WTC11 (cell line): ENCODE results near the gene RBPMS2. TPM values are rescaled to one million over a fixed set of nuclear protein-coding genes. Genes with fewer than 3 reads are reported as not detected.
A peak's percentile ranks its signal among the peaks of the same experiment; 100 is the strongest.

Source experiments
- ATAC-seq: fragments of 200-7000 bp; cut with Tn5 transposase; 2 replicates; pipeline ENCODE4 v1.10.0; 2021; ENCODE audit warnings: mild to moderate bottlenecking, moderate library complexity
- CTCF ChIA-PET: fragments of 300-600 bp; sonication (Branson Sonifier 250); formaldehyde crosslinking; loops from one replicate; lab custom pipeline; 2021; ENCODE audit warnings: antibody characterized with exemption; lab: Charles Lee
- POLR2A ChIA-PET: fragments of 350-600 bp; sonication (Branson Sonifier 250); formaldehyde crosslinking; loops from one replicate; lab custom pipeline; 2021; ENCODE audit warnings: antibody characterized with exemption; lab: Charles Lee
- DNase-seq: peaks from one replicate; pipeline ENCODE4 v3.0.0; 2021; ENCODE audit warnings: low spot score
- H3K27ac Mint-ChIP-seq: 2 replicates; pipeline ENCODE4 v1.8.0; 2021; ENCODE audit warnings: mixed read lengths
- H3K27me3 Mint-ChIP-seq: 2 replicates; pipeline ENCODE4 v1.8.0; 2021; ENCODE audit warnings: low read depth, mild to moderate bottlenecking, moderate library complexity, mixed read lengths
- H3K36me3 Mint-ChIP-seq: 2 replicates; pipeline ENCODE4 v1.8.0; 2021; ENCODE audit warnings: mixed read lengths
- H3K4me1 Mint-ChIP-seq: 2 replicates; pipeline ENCODE4 v1.8.0; 2022; ENCODE audit warnings: mixed read lengths
- H3K4me3 Mint-ChIP-seq: 2 replicates; pipeline ENCODE4 v1.8.0; 2021; ENCODE audit warnings: mild to moderate bottlenecking, moderate library complexity, mixed read lengths
- H3K9me3 Mint-ChIP-seq: 2 replicates; pipeline ENCODE4 v1.8.0; 2021; ENCODE audit warnings: mixed read lengths
- FOXK1 ChIP-seq: sonication (generic); formaldehyde crosslinking; IDR thresholded peaks from 2 replicates; pipeline ENCODE4 v1.8.0; 2022; ENCODE audit warnings: mild to moderate bottlenecking, moderate library complexity, missing genetic modification reagents
- HMGA2 ChIP-seq: fragments of 250-450 bp; sonication (Bioruptor Pico); IDR thresholded peaks from 2 replicates; pipeline ENCODE4 v1.4.0; 2021; ENCODE audit warnings: mild to moderate bottlenecking, moderate library complexity
- JAZF1 ChIP-seq: fragments of 250-450 bp; sonication (Bioruptor Pico); IDR thresholded peaks from 2 replicates; pipeline ENCODE4 v1.9.0; 2021; ENCODE audit warnings: moderate library complexity, mild to moderate bottlenecking, inconsistent platforms
- JUN ChIP-seq: sonication (generic); formaldehyde crosslinking; IDR thresholded peaks from 2 replicates; pipeline ENCODE4 v1.8.0; 2023; ENCODE audit warnings: mild to moderate bottlenecking, missing genetic modification reagents
- NR3C1 ChIP-seq: sonication (generic); formaldehyde crosslinking; conservative IDR thresholded peaks from 2 replicates; pipeline ENCODE4 v1.8.1; 2023; ENCODE audit warnings: low read depth, mild to moderate bottlenecking, missing genetic modification reagents
- SOX15 ChIP-seq: fragments of 250-450 bp; sonication (Bioruptor Pico); IDR thresholded peaks from 2 replicates; pipeline ENCODE4 v1.9.0; 2021; ENCODE audit warnings: mild to moderate bottlenecking
- SP1 ChIP-seq: sonication (generic); formaldehyde crosslinking; conservative IDR thresholded peaks from 2 replicates; pipeline ENCODE4 v1.8.1; 2022; ENCODE audit warnings: missing genetic modification reagents
- ZNF138 ChIP-seq: sonication (generic); formaldehyde crosslinking; conservative IDR thresholded peaks from 2 replicates; pipeline ENCODE4 v1.8.1; 2022; ENCODE audit warnings: mild to moderate bottlenecking, moderate library complexity, missing genetic modification reagents
- ZNF232 ChIP-seq: sonication (generic); formaldehyde crosslinking; IDR thresholded peaks from 2 replicates; pipeline ENCODE4 v1.8.0; 2022; ENCODE audit warnings: mild to moderate bottlenecking, missing genetic modification reagents
- total RNA-seq: library from RNA; stranded (reverse); gene quantifications from 3 replicates; pipeline ENCODE4 v1.2.3, GENCODE V29; 2021
- TF ChIP-seq, protein P1 (sequence below): sonication (generic); formaldehyde crosslinking; IDR thresholded peaks from 2 replicates; pipeline ENCODE4 v1.8.1; 2022; ENCODE audit warnings: mild to moderate bottlenecking, moderate library complexity, missing genetic modification reagents
- TF ChIP-seq, protein P2 (sequence below): sonication (generic); formaldehyde crosslinking; IDR thresholded peaks from 2 replicates; pipeline ENCODE4 v1.8.1; 2023; ENCODE audit warnings: mild to moderate bottlenecking, missing genetic modification reagents
- TF ChIP-seq, protein P3 (sequence below): sonication (generic); formaldehyde crosslinking; IDR thresholded peaks from 2 replicates; pipeline ENCODE4 v1.8.0; 2022; ENCODE audit warnings: mild to moderate bottlenecking, missing genetic modification reagents
- TF ChIP-seq, protein P4 (sequence below): fragments of 200-600 bp; IDR thresholded peaks from 2 replicates; pipeline ENCODE4 v1.8.0; 2022; ENCODE audit warnings: antibody characterized with exemption
- TF ChIP-seq, protein P5 (sequence below): sonication (generic); formaldehyde crosslinking; IDR thresholded peaks from 2 replicates; pipeline ENCODE4 v1.8.1; 2023; ENCODE audit warnings: mild to moderate bottlenecking, missing genetic modification reagents, borderline replicate concordance
- TF ChIP-seq, protein P6 (sequence below): fragments of 250-450 bp; sonication (Bioruptor Pico); IDR thresholded peaks from 2 replicates; pipeline ENCODE4 v1.8.0; 2021; ENCODE audit warnings: mild to moderate bottlenecking

Gene RBPMS2
- total RNA-seq, 1 experiment from 2014 or later, result 195 TPM

DNA sequence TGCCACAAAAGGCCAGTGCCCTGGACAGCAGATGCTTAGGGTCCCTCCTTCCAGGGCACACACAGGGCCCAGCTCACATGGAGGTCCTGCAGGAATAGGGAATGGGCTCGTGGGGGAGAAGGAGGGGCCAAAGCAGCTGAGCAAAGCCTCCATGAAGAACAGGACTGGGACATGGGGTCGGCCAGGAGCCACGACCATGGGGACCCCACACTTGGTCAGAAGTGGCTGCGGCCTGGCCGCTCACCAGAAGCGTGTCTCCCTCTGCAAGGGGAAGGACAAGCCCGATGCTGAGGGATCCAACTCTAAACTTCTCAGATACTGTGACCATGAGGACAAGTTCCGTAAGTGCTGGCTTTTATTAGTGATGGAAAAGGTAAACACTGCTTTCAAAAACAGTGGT lies 15.3 kb downstream of the RBPMS2 start (continued):
- TF ChIP-seq, protein P1, sequence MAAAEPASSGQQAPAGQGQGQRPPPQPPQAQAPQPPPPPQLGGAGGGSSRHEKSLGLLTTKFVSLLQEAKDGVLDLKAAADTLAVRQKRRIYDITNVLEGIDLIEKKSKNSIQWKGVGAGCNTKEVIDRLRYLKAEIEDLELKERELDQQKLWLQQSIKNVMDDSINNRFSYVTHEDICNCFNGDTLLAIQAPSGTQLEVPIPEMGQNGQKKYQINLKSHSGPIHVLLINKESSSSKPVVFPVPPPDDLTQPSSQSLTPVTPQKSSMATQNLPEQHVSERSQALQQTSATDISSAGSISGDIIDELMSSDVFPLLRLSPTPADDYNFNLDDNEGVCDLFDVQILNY (CRISPR knock-in tag), result no peak
- TF ChIP-seq ZNF232 (CRISPR knock-in tag) (no peak), NR3C1 (CRISPR knock-in tag) (no peak), HMGA2 (CRISPR knock-in tag) (no peak), SP1 (CRISPR knock-in tag) (no peak)
- TF ChIP-seq, protein P2, sequence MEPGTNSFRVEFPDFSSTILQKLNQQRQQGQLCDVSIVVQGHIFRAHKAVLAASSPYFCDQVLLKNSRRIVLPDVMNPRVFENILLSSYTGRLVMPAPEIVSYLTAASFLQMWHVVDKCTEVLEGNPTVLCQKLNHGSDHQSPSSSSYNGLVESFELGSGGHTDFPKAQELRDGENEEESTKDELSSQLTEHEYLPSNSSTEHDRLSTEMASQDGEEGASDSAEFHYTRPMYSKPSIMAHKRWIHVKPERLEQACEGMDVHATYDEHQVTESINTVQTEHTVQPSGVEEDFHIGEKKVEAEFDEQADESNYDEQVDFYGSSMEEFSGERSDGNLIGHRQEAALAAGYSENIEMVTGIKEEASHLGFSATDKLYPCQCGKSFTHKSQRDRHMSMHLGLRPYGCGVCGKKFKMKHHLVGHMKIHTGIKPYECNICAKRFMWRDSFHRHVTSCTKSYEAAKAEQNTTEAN (CRISPR knock-in tag), result no peak
- TF ChIP-seq, protein P3, sequence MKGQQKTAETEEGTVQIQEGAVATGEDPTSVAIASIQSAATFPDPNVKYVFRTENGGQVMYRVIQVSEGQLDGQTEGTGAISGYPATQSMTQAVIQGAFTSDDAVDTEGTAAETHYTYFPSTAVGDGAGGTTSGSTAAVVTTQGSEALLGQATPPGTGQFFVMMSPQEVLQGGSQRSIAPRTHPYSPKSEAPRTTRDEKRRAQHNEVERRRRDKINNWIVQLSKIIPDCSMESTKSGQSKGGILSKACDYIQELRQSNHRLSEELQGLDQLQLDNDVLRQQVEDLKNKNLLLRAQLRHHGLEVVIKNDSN (CRISPR knock-in tag), result no peak
- TF ChIP-seq, protein P4, sequence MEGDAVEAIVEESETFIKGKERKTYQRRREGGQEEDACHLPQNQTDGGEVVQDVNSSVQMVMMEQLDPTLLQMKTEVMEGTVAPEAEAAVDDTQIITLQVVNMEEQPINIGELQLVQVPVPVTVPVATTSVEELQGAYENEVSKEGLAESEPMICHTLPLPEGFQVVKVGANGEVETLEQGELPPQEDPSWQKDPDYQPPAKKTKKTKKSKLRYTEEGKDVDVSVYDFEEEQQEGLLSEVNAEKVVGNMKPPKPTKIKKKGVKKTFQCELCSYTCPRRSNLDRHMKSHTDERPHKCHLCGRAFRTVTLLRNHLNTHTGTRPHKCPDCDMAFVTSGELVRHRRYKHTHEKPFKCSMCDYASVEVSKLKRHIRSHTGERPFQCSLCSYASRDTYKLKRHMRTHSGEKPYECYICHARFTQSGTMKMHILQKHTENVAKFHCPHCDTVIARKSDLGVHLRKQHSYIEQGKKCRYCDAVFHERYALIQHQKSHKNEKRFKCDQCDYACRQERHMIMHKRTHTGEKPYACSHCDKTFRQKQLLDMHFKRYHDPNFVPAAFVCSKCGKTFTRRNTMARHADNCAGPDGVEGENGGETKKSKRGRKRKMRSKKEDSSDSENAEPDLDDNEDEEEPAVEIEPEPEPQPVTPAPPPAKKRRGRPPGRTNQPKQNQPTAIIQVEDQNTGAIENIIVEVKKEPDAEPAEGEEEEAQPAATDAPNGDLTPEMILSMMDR, result no peak

DNA sequence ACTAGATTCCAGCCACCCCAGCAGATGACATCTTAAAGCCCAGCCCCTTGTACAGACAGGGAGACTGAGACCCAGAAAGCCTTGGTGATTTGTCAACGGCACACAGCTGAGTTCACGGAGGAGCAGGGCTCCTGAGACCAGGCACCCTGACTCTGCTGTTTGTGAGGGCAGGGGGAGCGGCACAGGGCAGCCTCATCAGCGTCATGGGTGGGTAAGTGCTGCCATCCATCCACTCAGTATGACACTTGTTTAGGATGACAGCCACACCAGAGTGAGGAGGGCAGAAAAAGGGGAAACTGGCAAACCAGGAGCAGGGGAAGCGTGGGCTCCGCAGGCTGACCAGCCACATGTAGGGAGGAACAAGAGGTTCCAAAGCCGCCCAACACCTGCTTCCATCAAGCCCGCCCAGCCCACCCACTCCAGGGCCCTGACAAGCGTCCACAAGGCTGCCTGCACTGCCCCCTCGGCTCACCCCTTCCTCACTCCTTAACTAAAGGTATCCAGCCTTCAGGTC lies 19.9 kb downstream of the RBPMS2 start:
- POLR2A ChIA-PET, result no interaction called here
- TF ChIP-seq, protein P5, sequence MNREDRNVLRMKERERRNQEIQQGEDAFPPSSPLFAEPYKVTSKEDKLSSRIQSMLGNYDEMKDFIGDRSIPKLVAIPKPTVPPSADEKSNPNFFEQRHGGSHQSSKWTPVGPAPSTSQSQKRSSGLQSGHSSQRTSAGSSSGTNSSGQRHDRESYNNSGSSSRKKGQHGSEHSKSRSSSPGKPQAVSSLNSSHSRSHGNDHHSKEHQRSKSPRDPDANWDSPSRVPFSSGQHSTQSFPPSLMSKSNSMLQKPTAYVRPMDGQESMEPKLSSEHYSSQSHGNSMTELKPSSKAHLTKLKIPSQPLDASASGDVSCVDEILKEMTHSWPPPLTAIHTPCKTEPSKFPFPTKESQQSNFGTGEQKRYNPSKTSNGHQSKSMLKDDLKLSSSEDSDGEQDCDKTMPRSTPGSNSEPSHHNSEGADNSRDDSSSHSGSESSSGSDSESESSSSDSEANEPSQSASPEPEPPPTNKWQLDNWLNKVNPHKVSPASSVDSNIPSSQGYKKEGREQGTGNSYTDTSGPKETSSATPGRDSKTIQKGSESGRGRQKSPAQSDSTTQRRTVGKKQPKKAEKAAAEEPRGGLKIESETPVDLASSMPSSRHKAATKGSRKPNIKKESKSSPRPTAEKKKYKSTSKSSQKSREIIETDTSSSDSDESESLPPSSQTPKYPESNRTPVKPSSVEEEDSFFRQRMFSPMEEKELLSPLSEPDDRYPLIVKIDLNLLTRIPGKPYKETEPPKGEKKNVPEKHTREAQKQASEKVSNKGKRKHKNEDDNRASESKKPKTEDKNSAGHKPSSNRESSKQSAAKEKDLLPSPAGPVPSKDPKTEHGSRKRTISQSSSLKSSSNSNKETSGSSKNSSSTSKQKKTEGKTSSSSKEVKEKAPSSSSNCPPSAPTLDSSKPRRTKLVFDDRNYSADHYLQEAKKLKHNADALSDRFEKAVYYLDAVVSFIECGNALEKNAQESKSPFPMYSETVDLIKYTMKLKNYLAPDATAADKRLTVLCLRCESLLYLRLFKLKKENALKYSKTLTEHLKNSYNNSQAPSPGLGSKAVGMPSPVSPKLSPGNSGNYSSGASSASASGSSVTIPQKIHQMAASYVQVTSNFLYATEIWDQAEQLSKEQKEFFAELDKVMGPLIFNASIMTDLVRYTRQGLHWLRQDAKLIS (CRISPR knock-in tag), result no peak
- no peak for TF ChIP-seq JUN
- TF ChIP-seq, protein P6, sequence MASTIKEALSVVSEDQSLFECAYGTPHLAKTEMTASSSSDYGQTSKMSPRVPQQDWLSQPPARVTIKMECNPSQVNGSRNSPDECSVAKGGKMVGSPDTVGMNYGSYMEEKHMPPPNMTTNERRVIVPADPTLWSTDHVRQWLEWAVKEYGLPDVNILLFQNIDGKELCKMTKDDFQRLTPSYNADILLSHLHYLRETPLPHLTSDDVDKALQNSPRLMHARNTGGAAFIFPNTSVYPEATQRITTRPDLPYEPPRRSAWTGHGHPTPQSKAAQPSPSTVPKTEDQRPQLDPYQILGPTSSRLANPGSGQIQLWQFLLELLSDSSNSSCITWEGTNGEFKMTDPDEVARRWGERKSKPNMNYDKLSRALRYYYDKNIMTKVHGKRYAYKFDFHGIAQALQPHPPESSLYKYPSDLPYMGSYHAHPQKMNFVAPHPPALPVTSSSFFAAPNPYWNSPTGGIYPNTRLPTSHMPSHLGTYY (CRISPR knock-in tag), result no peak
- TF ChIP-seq SOX15 (CRISPR knock-in tag), result no peak
- no peak for TF ChIP-seq JAZF1 (CRISPR knock-in tag)
- no peak for TF ChIP-seq FOXK1 (CRISPR knock-in tag)
- no peak for TF ChIP-seq ZNF138 (CRISPR knock-in tag)
- H3K9me3 Mint-ChIP-seq, result no peaks in the 10 kb centered on the region

More for the DNA sequence above, 19.9 kb downstream of the RBPMS2 start:
- ATAC-seq (no peak), DNase-seq (no peak)
- peaks cover 71% of the 10 kb centered on the region for H3K4me1 Mint-ChIP-seq
- CTCF ChIA-PET, result interaction anchor here (0.6 to 0.8 kb wide), 2 partner anchors 54 to 64 kb away, joined by 3 read pairs; no protein-coding TSS in a partner anchor
- H3K27me3 Mint-ChIP-seq, result no peaks in the 10 kb centered on the region
- peak overlapping the region; percentile 93 for H3K27ac Mint-ChIP-seq
- peaks cover 30% of the 10 kb centered on the region for H3K36me3 Mint-ChIP-seq
- no peak overlapping the region for H3K4me3 Mint-ChIP-seq
